MM.1S (cell line): ENCODE measurements around the gene CCDC83.

Source experiments
- CTCF ChIP-seq: fragments of 300-600 bp; sonication (generic); IDR thresholded peaks from 2 replicates; pipeline ENCODE4 v1.5.1; 2016; ENCODE audit warnings: antibody characterized with exemption, low read length, mixed read lengths
- EZH2phosphoT487 ChIP-seq: fragments of 300-600 bp; sonication (generic); IDR thresholded peaks from 2 replicates; pipeline ENCODE4 v1.6.1; 2018; ENCODE audit warnings: antibody characterized with exemption, low read length

GRCh38 chr11:85845124-85845631 lies 10.0 kb upstream of the CCDC83 start:
- TF ChIP-seq EZH2phosphoT487 (no peak), CTCF (no peak)
